NCI-H345 (cell line): ENCODE results near the gene ACSL3.

Experiments
- DNase-seq: peaks from one replicate; lab custom pipeline; 2025; lab: John Stamatoyannopoulos, UW

Gene ACSL3

GRCh38 chr2:222942561-222942960 lies 81.7 kb downstream of the ACSL3 start:
- DNase-seq: no peak

GRCh38 chr2:222942977-222943376 lies 82.1 kb downstream of the ACSL3 start:
- DNase-seq: no peak

- DNase-seq: no peak
Measured at GRCh38 chr2:222943820-222944219, 83.0 kb downstream of the ACSL3 start.

- no peak for DNase-seq
Measured at GRCh38 chr2:222944552-222944951, 83.7 kb downstream of the ACSL3 start.

- no peak for DNase-seq
Measured at GRCh38 chr2:222944971-222945740, 84.3 kb downstream of the ACSL3 start.

GRCh38 chr2:222945887-222946286 lies 85.1 kb downstream of the ACSL3 start:
- DNase-seq: no peak

GRCh38 chr2:222946700-222947287 lies 86.0 kb downstream of the ACSL3 start:
- no peak for DNase-seq

GRCh38 chr2:222949073-222949472 lies 88.2 kb downstream of the ACSL3 start:
- DNase-seq: no peak

GRCh38 chr2:222949690-222950323 lies 89.0 kb downstream of the ACSL3 start:
- no peak for DNase-seq

GRCh38 chr2:222950638-222951285 lies 89.9 kb downstream of the ACSL3 start:
- DNase-seq: no peak

GRCh38 chr2:222952204-222952603 lies 91.4 kb downstream of the ACSL3 start:
- peak; percentile 46 for DNase-seq

GRCh38 chr2:222955008-222955407 lies 94.2 kb downstream of the ACSL3 start:
- no peak for DNase-seq

GRCh38 chr2:222959358-222959757 lies 98.5 kb downstream of the ACSL3 start:
- no peak for DNase-seq

GRCh38 chr2:222960126-222960525 lies 99.3 kb downstream of the ACSL3 start:
- DNase-seq: no peak

GRCh38 chr2:222963641-222964040 lies 102.8 kb downstream of the ACSL3 start:
- DNase-seq: no peak

GRCh38 chr2:222964376-222965031 lies 103.7 kb downstream of the ACSL3 start:
- DNase-seq: no peak

GRCh38 chr2:222965555-222965954 lies 104.7 kb downstream of the ACSL3 start:
- no peak for DNase-seq

GRCh38 chr2:222968550-222969155 lies 107.8 kb downstream of the ACSL3 start:
- DNase-seq: no peak

GRCh38 chr2:222969491-222969890 lies 108.7 kb downstream of the ACSL3 start:
- DNase-seq: no peak

GRCh38 chr2:222972420-222972819 lies 111.6 kb downstream of the ACSL3 start:
- no peak for DNase-seq

GRCh38 chr2:222973237-222973636 lies 112.4 kb downstream of the ACSL3 start:
- no peak for DNase-seq

- DNase-seq: no peak
Measured at GRCh38 chr2:222973733-222974132, 112.9 kb downstream of the ACSL3 start.
